NCI-H2227 (cell line): ENCODE measurements around the gene FGF22.
A peak's percentile ranks its signal among the peaks of the same experiment; 100 is the strongest.

ENCODE experiments used
- DNase-seq: peaks from one replicate; lab custom pipeline; 2025; ENCODE audit not compliant: unreplicated experiment; lab: John Stamatoyannopoulos, UW

The FGF22 gene

DNA sequence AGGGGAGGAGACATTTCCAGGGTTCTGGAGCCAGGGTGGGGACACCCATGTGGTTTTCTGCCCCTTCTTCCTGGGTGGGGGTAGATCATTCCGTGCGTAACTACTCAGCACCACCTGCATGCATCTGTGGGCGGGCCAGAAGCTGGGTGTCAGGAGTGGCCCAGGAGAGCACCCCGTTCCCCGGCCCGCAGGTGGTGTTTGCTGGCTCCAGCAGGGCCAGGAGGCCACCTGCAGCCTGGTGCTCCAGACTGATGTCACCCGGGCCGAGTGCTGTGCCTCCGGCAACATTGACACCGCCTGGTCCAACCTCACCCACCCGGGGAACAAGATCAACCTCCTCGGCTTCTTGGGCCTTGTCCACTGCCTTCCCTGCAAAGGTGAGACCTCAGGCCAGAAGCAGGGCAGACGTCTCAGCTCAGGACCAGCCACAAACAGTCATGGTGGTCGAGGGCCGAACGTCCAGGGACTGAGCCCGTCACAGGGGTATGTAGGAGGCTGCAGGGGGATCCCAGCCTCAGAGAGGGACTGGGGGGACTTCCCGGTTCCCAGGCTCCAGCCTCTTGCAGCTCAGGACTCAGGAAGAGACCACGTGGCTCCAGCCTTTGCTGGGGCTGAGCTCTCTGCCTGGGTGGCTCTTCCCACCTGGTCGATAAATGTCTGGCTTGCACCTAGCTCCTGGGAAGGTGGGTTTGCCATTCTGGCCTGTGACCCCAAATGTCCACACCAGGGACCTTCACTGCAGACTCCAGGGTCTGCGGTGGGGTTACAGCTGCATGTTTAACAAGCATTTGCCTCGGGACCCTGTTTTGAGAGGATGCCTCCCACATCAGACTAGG is 38.1 kb downstream of the FGF22 start:
- no peak for DNase-seq

DNA sequence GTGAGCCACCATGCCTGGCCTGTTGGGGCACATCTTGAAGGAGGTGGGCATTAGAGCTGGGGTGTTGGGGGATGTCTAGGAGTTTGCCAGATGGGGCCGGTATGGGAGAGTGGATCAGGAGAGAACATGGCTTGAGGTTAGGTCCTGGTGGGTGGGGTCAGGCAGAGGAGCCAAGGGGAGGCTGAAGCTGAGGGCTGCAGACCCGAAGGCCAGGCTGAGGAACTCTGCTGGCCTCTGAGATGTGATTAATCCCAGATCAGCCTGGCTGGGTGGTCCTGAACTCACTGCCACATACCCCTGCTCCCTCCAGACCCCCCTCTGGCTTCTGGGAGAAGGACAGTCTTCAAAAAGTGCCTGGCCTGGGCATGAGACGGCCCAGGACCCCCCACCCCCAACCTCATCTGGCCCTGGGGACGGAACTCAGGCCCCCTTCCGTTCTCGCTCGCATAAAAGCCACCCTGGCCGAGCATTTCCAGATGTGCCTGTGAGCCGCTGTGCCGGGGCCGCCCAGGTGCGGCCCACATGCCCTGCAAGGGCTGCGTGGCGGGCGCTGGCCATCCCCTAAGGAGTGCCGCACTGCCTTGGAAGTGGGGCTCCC is 39.2 kb downstream of the FGF22 start:
- DNase-seq, result no peak

DNA sequence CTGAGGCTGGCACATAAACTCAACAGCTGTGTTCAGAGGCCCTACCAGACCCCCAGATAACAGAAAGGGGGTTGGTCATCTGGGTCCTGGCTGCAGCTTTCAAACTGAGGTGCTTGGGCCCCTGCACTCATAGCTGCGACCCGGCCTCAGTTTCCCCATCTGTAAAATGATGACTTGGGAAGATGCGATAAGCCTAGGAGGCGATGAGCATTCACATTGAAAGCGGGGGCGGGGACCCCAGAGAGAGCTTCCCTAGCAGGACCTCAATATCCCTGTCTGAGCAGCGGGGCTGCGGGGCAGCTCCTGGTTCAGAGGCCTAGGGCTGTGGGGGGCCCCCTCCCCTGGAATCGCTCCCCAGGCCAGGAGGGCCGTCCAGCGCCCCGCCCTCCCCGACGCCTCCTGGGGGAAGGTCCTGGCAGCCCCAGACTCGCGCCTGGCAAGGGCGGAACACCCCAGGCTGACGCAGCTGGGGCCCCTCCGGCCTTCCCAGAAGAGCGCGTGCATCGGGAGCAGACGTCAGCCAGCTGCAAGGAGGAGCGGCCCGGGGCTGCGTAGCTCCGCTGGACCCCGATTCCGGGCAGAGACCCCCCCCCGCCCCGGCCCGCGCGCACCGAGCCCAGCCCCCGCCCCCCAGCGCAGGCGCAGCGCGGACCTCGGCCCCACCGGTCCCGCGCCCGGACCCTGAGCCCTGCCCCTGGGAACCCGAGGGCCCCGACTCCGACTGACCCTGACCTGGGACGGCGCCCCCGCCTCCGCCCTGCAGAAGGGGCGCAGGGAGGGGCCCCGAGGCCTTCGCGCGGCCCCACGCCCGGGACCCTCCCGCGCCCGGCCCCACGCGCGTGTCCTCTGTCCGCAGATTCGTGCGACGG is 40.0 kb downstream of the FGF22 start:
- DNase-seq, result peak; percentile 67

DNA sequence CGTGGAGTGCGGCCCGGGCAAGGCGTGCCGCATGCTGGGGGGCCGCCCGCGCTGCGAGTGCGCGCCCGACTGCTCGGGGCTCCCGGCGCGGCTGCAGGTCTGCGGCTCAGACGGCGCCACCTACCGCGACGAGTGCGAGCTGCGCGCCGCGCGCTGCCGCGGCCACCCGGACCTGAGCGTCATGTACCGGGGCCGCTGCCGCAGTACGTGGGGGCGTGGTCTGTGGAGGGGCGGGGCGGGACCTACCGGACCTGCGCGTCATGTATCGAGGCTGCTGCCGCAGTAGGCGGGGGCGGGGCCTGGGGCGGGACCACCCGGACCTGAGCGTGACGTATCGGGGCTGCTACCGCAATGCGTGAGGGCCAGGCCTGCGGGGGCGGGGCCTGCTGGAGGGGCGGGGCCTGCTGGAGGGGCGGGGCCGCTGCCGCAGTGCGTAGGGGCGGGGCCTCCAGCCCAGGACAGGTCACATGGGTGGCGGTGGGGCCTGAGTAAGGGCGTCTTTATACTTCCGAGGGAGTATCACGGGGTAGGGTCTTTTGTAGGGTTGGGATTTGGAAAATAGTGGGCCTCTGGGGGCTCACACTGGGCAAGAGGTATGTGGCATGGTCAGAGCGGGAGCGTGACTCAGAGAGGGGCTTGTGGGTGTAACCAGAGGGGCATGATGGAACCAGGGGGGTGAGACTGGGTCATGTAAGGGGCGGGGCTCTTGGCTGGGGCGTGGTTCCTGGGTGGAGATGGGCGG is 40.8 kb downstream of the FGF22 start:
- peak; percentile 95 for DNase-seq

DNA sequence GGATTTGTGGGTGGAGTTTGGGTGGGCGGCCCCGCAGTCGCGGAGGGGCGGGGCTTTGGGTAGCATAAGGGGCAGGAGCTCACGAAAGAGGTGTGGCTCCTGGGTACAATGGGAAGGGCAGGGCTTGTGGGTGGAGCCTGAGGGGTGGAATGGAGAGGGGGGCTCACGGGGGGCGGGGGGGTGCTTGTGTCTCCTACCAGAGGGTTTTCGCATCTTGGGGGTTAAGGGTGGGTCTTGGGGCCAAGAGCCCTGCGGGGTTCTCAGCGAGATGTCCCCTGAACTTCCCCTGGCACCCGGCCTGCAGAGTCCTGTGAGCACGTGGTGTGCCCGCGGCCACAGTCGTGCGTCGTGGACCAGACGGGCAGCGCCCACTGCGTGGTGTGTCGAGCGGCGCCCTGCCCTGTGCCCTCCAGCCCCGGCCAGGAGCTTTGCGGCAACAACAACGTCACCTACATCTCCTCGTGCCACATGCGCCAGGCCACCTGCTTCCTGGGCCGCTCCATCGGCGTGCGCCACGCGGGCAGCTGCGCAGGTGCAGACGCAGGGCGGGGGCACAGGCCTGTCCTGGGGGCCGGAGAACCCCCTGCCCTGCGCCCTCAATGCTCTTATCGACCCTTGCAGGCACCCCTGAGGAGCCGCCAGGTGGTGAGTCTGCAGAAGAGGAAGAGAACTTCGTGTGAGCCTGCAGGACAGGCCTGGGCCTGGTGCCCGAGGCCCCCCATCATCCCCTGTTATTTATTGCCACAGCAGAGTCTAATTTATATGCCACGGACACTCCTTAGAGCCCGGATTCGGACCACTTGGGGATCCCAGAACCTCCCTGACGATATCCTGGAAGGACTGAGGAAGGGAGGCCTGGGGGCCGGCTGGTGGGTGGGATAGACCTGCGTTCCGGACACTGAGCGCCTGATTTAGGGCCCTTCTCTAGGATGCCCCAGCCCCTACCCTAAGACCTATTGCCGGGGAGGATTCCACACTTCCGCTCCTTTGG is 41.6 kb downstream of the FGF22 start:
- peak; percentile 85 for DNase-seq

DNA sequence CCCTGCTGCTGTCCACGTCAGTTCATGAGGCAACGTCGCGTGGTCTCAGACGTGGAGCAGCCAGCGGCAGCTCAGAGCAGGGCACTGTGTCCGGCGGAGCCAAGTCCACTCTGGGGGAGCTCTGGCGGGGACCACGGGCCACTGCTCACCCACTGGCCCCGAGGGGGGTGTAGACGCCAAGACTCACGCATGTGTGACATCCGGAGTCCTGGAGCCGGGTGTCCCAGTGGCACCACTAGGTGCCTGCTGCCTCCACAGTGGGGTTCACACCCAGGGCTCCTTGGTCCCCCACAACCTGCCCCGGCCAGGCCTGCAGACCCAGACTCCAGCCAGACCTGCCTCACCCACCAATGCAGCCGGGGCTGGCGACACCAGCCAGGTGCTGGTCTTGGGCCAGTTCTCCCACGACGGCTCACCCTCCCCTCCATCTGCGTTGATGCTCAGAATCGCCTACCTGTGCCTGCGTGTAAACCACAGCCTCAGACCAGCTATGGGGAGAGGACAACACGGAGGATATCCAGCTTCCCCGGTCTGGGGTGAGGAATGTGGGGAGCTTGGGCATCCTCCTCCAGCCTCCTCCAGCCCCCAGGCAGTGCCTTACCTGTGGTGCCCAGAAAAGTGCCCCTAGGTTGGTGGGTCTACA is 43.1 kb downstream of the FGF22 start:
- no peak for DNase-seq

DNA sequence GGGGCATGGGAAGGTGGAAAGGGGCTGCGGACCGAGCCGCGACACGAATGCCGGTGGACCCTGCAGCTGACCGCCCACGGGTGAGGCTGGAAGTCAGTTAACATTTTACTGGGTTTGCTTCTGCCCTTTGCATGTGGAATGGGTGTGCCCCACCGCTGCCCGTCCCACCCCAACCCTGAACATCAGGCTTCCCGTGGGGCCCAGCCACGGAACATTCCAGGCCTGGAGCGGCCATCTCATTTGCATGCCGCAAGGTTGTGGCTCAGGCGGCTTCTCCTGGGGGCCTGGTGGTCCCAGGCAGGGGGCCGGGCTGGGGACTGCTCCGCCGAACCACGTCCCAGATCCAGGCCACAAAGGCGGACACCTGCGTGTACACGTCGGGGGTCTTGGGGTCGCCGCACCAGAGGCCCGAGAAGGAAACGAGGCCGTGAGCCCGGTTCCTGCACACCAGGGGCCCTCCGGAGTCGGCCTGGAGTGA is 45.8 kb downstream of the FGF22 start:
- no peak for DNase-seq

DNA sequence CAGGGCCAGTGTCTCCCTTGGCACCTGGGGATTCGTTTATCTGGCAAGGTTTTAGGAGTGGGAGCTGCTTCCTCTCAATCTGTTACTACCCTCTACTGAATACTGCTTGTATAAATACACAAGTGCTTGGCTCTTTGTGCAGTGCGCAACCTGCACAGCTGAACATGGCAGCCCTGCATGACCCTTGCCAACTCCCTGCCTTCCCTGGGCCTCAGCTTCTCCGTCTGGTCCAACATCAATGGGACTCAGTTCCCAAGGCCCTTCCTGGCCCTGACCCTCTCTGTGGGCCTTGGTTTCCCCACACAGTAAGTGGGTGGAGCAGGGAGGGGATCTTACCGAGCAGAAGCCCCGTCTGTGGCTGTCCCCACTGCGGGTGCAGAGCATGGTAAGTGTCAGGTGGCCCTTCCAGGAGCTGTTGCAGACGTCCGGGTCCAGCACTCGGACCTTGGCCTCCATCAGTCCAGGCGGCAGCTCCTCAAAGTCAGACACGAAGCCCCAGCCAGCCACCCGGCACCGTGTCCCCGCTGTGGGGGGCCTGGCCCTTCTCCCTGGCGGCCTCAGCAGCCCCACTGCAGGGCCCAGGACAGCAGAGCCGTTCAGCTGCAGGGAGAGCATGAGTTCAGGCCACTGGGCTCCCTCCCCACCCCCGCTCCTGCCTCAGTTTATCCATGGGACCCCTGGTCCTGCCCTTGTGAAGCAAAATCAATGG is 47.1 kb downstream of the FGF22 start:
- no peak for DNase-seq

DNA sequence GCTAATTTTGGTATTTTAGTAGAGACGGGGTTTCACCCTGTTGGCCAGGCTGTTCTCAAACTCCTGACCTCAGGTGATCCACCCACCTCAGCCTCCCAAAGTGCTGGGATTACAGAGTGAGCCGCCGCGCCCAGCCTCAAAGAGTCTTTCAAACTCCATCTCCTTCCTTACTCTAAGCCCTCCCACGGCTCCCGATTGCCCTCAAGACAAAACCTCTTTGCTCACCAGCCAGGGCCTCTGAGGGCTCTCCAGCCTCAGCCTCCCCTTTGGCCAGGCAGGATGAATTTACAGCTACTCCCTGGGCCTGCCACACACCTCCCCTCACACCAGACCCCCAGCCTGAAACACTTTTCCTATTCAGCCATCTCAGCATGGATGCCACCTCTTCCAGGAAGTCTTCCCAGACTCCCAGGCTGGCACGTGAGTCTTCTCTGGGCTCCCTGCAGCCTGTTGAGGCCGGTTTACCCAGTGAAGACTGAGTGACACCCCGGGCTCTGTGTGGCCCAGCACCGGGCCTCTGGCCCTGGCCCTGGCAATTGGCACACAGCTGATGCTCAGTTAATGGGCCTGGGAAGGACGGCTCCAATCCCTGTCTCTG is 48.0 kb downstream of the FGF22 start:
- no peak for DNase-seq

DNA sequence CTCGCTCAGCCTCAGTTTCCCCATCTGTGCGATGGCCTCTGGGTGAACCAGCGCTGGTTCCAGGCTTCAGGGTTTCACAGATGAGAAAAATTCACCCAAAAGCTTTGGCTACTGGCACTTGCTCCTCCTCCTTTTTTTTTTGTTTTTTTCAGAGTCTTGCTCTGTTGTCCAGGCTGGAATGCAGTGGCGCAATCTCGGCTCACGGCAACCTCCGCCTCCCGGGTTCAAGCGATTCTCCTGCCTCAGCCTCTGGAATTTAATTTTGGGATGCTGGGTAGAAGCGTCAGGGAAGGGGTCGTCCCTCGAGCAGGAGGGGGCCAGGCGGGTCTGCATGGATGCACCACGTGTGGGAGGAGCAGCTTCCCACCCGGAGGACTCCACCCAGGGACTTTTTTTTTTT is 48.5 kb downstream of the FGF22 start:
- no peak for DNase-seq

DNA sequence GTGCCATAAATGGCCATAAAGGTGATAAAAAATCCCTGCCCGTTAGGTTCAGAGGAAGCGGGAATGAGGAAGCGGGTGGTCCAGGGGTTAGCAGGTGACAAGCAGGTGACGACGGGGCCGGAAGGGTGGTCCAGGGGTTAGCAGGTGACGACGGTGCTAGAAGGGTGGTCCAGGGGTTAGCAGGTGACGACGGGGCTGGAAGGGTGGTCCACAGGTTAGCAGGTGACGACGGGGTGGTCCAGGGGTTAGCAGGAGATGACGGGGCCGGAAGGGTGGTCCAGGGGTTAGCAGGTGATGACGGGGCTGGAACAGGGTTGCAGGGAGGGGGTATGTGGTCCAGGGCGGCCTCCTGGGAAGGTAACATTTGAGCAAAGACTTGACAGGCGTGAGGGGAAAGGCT is 49.3 kb downstream of the FGF22 start:
- DNase-seq, result no peak

DNA sequence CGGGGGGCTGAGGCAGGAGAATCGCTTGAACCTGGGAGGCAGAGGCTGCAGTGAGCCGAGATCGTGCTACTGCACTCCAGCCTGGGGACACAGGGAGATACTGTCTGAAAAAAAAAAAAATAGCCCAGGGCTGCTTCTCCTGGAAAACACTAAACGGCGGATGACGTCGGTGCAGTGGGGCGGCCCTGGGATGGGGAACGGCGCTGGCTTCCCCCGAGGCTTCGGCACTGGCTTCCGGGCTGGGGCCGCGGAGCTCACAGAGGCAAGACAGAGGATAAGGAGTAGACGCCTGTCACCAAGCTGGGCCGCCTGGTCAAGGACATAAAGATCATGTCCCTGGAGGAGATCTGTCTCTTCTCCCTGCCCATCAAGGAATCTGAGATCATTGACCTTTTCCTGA is 50.5 kb downstream of the FGF22 start:
- no peak for DNase-seq
